T-helper 2 cell treated with Interferon-gamma antibody and Interleukin-4, amounts not matched to agents 5 μg/mL and 100 μg/mL, for 36 hours (primary cell): ENCODE results near the gene CSTF1.

Source experiments
- DNase-seq: peaks from one replicate; pipeline ENCODE4 v3.0.0; 2021; ENCODE audit warnings: low spot score
- H3K27ac Mint-ChIP-seq: one replicate; pipeline ENCODE4 v1.8.0; 2021; ENCODE audit warnings: mild to moderate bottlenecking, mixed read lengths
- H3K27me3 Mint-ChIP-seq: one replicate; pipeline ENCODE4 v1.8.0; 2021; ENCODE audit warnings: low read depth, mixed read lengths
- H3K36me3 Mint-ChIP-seq: one replicate; pipeline ENCODE4 v1.8.0; 2021; ENCODE audit warnings: low read depth, mixed read lengths
- H3K4me1 Mint-ChIP-seq: one replicate; pipeline ENCODE4 v1.8.0; 2021; ENCODE audit warnings: low read depth, mixed read lengths
- H3K4me3 Mint-ChIP-seq: one replicate; pipeline ENCODE4 v1.8.0; 2022; ENCODE audit warnings: mild to moderate bottlenecking, moderate library complexity, mixed read lengths
- H3K9me3 Mint-ChIP-seq: one replicate; pipeline ENCODE4 v1.8.0; 2021; ENCODE audit warnings: mixed read lengths

The CSTF1 gene

DNA sequence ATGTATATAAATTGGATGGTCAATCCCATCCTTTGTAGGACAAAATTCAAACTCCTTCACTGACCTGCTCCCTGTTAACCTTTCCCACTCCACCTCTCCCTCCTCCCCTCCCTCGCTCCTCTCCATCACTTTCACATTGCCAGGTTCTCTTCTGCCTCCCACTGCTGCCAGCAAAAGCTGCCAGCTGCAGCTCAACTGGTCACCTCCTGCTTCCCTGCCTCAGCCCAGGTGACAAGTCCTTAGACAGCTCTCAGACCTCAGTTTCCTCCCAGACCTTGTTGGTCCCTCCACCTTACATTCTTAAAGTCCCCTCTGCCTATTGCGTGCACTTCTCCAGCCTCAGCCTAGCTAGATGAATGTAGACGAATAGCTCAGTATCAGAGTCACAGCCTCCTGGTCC, 52.7 kb downstream of the CSTF1 start:
- H3K27ac Mint-ChIP-seq: no peak overlapping the region
- no peak overlapping the region for H3K4me3 Mint-ChIP-seq
- H3K36me3 Mint-ChIP-seq: peaks cover 12% of the 10 kb centered on the region
- no peak for DNase-seq
- H3K27me3 Mint-ChIP-seq: no peaks in the 10 kb centered on the region
- H3K9me3 Mint-ChIP-seq: no peaks in the 10 kb centered on the region
- H3K4me1 Mint-ChIP-seq: peaks cover 21% of the 10 kb centered on the region

- Mint-ChIP-seq H3K9me3 (no peaks in the 10 kb centered on the region), H3K27me3 (no peaks in the 10 kb centered on the region), H3K4me1 (peaks cover 17% of the 10 kb centered on the region), H3K36me3 (peaks cover 8% of the 10 kb centered on the region), H3K27ac (no peak overlapping the region), H3K4me3 (no peak overlapping the region)
- no peak for DNase-seq
Observed at GRCh38 chr20:56445540-56445939, 53.1 kb downstream of the CSTF1 start.

DNA sequence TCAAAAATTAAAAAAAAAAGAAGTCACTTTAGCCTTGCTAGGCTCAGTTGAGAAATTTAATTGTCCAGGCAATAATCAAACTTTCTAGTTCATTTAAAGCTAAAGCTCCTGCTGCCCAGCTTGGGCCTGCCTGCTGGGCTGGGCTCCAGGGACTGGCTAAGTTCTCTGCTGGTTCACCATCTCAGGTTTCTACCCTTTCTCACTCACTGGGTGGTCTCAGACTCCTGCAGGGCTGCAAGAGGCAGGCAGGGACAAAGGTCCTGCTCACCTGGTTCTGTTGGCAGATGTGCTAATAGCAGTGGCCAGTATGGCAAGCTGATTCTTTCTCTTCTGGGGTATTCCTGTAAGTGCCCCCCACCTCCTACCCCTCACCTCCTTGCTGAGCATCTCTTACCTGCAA, 54.8 kb downstream of the CSTF1 start:
- H3K27me3 Mint-ChIP-seq: no peaks in the 10 kb centered on the region
- no peaks in the 10 kb centered on the region for H3K9me3 Mint-ChIP-seq
- H3K36me3 Mint-ChIP-seq: peaks cover 12% of the 10 kb centered on the region
- no peak for DNase-seq
- H3K4me1 Mint-ChIP-seq: peaks cover 9% of the 10 kb centered on the region
- H3K27ac Mint-ChIP-seq: no peak overlapping the region
- no peak overlapping the region for H3K4me3 Mint-ChIP-seq

- peaks cover 9% of the 10 kb centered on the region for H3K36me3 Mint-ChIP-seq
Observed at GRCh38 chr20:56449459-56449858, 57.0 kb downstream of the CSTF1 start.

DNA sequence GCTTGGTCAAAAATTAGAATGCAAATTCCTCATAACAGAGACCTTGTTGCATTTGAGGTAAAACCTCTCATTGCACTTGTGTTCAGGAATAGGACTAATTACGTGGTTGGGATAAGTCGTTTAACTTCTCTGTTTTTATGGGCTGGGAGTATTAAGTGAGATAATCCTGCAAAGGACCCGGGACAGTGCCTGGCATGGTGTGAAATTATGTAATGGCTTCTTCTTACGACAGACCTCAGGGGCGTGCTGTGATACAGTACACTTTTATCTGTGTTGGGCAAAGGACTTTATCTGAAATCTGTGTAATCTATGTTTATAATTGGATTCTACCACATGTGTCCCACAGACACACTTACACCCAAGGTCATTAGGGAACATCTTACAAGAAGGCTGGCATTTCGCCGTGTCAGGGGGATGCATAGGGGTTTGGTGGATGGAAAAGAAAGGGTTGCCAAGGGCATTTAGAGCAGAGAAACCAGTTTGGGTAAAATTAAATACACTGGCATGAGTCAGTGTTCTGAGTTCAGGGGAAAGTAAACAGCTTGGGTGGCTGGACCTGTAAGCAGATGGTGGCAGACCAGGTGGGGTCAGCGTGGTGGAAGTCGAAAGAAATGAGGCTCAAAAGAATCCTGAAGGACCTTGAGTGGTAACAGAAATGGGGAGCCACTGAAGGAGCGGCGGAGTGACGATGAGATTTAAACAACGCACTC, 58.8 kb downstream of the CSTF1 start:
- no peak for DNase-seq
- peaks cover 10% of the 10 kb centered on the region for H3K36me3 Mint-ChIP-seq
- H3K27me3 Mint-ChIP-seq: no peaks in the 10 kb centered on the region
- H3K9me3 Mint-ChIP-seq: no peaks in the 10 kb centered on the region
- no peak overlapping the region for H3K4me3 Mint-ChIP-seq
- no peak overlapping the region for H3K27ac Mint-ChIP-seq
- peaks cover 14% of the 10 kb centered on the region for H3K4me1 Mint-ChIP-seq

More at GRCh38 chr20:56449459-56449858, 57.0 kb downstream of the CSTF1 start:
- Mint-ChIP-seq H3K4me1 (peaks cover 6% of the 10 kb centered on the region), H3K9me3 (no peaks in the 10 kb centered on the region), H3K27me3 (no peaks in the 10 kb centered on the region), H3K27ac (no peak overlapping the region), H3K4me3 (no peak overlapping the region)
- no peak for DNase-seq

DNA sequence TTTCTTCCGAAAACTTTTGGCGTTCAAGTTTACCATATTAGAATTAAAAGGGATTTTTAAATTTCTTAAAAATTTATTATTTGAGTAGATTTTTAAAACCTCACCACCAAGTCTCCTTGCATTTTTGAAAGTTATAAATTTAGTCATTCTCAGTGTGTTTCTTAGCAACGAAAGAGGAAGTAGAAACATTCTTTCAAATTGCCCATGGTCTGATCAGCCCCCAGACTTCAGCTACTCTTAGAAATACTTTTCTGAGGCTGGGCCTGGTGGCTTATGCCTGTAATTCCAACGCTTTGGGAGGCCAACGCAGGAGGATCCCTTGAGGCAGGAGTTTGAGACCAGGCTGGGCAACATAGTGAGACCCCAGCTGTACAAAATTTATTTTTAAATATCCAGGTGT, 60.9 kb downstream of the CSTF1 start:
- Mint-ChIP-seq H3K4me3 (no peak overlapping the region), H3K27ac (peak overlapping the region; percentile 45), H3K27me3 (no peaks in the 10 kb centered on the region), H3K9me3 (no peaks in the 10 kb centered on the region), H3K4me1 (peaks cover 17% of the 10 kb centered on the region), H3K36me3 (peaks cover 16% of the 10 kb centered on the region)
- no peak for DNase-seq

DNA sequence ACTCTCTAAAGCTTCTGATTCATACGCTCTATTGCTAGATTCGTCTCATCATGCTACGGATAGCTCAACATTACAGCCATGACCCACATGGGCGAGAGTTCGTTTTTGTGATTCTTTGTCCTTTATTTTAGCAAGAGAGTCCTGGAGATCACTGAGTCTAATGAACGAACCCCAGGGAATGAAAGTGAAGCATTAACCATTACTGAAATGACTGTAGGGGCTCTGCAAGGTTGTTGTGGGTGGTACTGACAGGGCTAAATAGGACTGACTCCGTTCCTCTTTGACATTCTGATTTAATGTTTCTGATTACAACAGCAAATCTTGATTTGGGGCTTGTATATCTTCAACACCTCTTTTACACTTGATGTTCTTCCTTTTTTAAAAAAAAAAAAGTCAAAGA, 62.3 kb downstream of the CSTF1 start:
- Mint-ChIP-seq H3K27me3 (no peaks in the 10 kb centered on the region), H3K36me3 (peaks cover 26% of the 10 kb centered on the region), H3K27ac (peak overlapping the region; percentile 80), H3K4me3 (peak overlapping the region; percentile 21), H3K9me3 (no peaks in the 10 kb centered on the region), H3K4me1 (peaks cover 20% of the 10 kb centered on the region)
- DNase-seq: no peak
